GM12892 (cell line): ENCODE data around the gene EMILIN3.

Experiments
- POLR2A ChIP-seq: IDR thresholded peaks from 2 replicates; pipeline ENCODE4 v1.6.1; 2011; ENCODE audit warnings: low read depth, low read length, control low read depth
- POLR2AphosphoS5 ChIP-seq: IDR thresholded peaks from 2 replicates; pipeline ENCODE4 v1.6.1; 2011; ENCODE audit warnings: low read depth, low read length, control low read depth
- TAF1 ChIP-seq: IDR thresholded peaks from 2 replicates; pipeline ENCODE4 v1.6.1; 2011; ENCODE audit warnings: low read depth, mild to moderate bottlenecking, control low read depth, low read length, borderline replicate concordance

- no peak for TF ChIP-seq POLR2A
- TF ChIP-seq POLR2AphosphoS5 = no peak
- no peak for TF ChIP-seq TAF1
These were observed 4.8 kb upstream of the EMILIN3 start for GRCh38 chr20:41371371-41371770.
